HL-60 (cell line): ENCODE data around the gene PHF21B.
"Not testable (repeated sequence)": the region's sequence is repeated elsewhere in the genome, so short reads cannot be mapped to it uniquely, and the experiment has no call there.

Experiments
- DNase-seq, 2 experiments: peaks; one replicate each; pipeline ENCODE4 v3.0.0-alpha.2; 2010 to 2020; ENCODE audit warnings: low read depth in 1 of 2, low spot score in 1 of 2
- H3K27ac ChIP-seq: fragments of 250-450 bp; sonication (Bioruptor Pico); replicated peaks from 2 replicates; pipeline ENCODE4 v1.5.1; 2020; ENCODE audit warnings: mild to moderate bottlenecking, moderate library complexity
- H3K27me3 ChIP-seq: fragments of 250-450 bp; sonication (Bioruptor Pico); 2 replicates; pipeline ENCODE4 v1.5.1; 2021; ENCODE audit warnings: mild to moderate bottlenecking, moderate library complexity; ENCODE audit not compliant: insufficient read depth, poor library complexity, severe bottlenecking
- H3K4me3 ChIP-seq: replicated peaks from 2 replicates; pipeline ENCODE4 v1.5.1; 2011; ENCODE audit warnings: mild to moderate bottlenecking, control low read depth, low read length; ENCODE audit not compliant: insufficient read depth
- GABPA ChIP-seq: IDR thresholded peaks from 2 replicates; pipeline ENCODE4 v1.6.1; 2012; ENCODE audit warnings: low read depth
- POLR2AphosphoS5 ChIP-seq: IDR thresholded peaks from 2 replicates; pipeline ENCODE4 v1.6.1; 2012; ENCODE audit warnings: low read depth
- SPI1 ChIP-seq: IDR thresholded peaks from 2 replicates; pipeline ENCODE4 v1.6.1; 2012; ENCODE audit warnings: low read depth, mild to moderate bottlenecking, borderline replicate concordance
- TF ChIP-seq, protein P1 (sequence below): IDR thresholded peaks from 2 replicates; pipeline ENCODE4 v1.6.1; 2012; ENCODE audit warnings: low read depth; ENCODE audit not compliant: insufficient replicate concordance
- TF ChIP-seq, protein P2 (sequence below): IDR thresholded peaks from one replicate; pipeline ENCODE4 v1.5.1; 2011; ENCODE audit warnings: low read length, control low read depth, inconsistent platforms; ENCODE audit not compliant: insufficient read depth

PHF21B gene

GRCh38 chr22:45055936-45056335, 46.1 kb upstream of the PHF21B start:
- TF ChIP-seq SPI1 (no peak), GABPA (no peak), POLR2AphosphoS5 (no peak)
- TF ChIP-seq, protein P1, sequence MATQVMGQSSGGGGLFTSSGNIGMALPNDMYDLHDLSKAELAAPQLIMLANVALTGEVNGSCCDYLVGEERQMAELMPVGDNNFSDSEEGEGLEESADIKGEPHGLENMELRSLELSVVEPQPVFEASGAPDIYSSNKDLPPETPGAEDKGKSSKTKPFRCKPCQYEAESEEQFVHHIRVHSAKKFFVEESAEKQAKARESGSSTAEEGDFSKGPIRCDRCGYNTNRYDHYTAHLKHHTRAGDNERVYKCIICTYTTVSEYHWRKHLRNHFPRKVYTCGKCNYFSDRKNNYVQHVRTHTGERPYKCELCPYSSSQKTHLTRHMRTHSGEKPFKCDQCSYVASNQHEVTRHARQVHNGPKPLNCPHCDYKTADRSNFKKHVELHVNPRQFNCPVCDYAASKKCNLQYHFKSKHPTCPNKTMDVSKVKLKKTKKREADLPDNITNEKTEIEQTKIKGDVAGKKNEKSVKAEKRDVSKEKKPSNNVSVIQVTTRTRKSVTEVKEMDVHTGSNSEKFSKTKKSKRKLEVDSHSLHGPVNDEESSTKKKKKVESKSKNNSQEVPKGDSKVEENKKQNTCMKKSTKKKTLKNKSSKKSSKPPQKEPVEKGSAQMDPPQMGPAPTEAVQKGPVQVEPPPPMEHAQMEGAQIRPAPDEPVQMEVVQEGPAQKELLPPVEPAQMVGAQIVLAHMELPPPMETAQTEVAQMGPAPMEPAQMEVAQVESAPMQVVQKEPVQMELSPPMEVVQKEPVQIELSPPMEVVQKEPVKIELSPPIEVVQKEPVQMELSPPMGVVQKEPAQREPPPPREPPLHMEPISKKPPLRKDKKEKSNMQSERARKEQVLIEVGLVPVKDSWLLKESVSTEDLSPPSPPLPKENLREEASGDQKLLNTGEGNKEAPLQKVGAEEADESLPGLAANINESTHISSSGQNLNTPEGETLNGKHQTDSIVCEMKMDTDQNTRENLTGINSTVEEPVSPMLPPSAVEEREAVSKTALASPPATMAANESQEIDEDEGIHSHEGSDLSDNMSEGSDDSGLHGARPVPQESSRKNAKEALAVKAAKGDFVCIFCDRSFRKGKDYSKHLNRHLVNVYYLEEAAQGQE, result no peak
- TF ChIP-seq, protein P2, sequence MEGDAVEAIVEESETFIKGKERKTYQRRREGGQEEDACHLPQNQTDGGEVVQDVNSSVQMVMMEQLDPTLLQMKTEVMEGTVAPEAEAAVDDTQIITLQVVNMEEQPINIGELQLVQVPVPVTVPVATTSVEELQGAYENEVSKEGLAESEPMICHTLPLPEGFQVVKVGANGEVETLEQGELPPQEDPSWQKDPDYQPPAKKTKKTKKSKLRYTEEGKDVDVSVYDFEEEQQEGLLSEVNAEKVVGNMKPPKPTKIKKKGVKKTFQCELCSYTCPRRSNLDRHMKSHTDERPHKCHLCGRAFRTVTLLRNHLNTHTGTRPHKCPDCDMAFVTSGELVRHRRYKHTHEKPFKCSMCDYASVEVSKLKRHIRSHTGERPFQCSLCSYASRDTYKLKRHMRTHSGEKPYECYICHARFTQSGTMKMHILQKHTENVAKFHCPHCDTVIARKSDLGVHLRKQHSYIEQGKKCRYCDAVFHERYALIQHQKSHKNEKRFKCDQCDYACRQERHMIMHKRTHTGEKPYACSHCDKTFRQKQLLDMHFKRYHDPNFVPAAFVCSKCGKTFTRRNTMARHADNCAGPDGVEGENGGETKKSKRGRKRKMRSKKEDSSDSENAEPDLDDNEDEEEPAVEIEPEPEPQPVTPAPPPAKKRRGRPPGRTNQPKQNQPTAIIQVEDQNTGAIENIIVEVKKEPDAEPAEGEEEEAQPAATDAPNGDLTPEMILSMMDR, result no peak
- Histone ChIP-seq H3K4me3 (no peak overlapping the region), H3K27ac (no peak overlapping the region), H3K27me3 (peaks cover 4% of the 10 kb centered on the region)
- DNase-seq, result no peak

GRCh38 chr22:45053571-45053970, 43.8 kb upstream of the PHF21B start:
- TF ChIP-seq, protein P2, result no peak
- TF ChIP-seq GABPA (no peak), SPI1 (no peak), POLR2AphosphoS5 (no peak)
- TF ChIP-seq, protein P1, result no peak
- Histone ChIP-seq H3K27me3 (peaks cover 4% of the 10 kb centered on the region), H3K4me3 (no peak overlapping the region), H3K27ac (no peak overlapping the region)
- no peak for DNase-seq

GRCh38 chr22:45053094-45053493, 43.3 kb upstream of the PHF21B start:
- H3K4me3 ChIP-seq, result no peak overlapping the region
- TF ChIP-seq, protein P2, result no peak
- no peak for TF ChIP-seq POLR2AphosphoS5
- TF ChIP-seq, protein P1, result no peak
- no peak for TF ChIP-seq SPI1
- no peak for TF ChIP-seq GABPA
- no peak overlapping the region for H3K27ac ChIP-seq
- no peak for DNase-seq
- H3K27me3 ChIP-seq, result peaks cover 4% of the 10 kb centered on the region

DNA sequence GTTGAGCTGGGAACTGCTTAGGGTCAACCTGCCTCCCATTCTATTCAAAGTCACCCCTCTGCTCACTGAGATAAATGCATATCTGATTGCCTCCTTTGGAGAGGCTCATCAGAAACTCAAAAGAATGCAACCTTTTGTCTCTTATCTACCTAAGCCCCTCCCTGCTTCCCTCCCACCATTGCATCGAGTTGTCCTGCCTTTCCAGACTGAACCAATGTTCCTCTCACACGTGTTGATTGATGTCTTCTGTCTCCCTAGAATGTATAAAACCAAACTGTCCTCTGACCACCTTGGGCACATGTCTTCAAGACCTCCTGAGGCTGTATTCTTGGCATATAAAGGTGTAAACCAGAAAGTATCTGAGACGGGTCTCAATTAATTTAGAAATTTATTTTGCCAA, 42.9 kb upstream of the PHF21B start:
- not testable (repeated sequence) for H3K27ac ChIP-seq, H3K4me3 ChIP-seq, H3K27me3 ChIP-seq, DNase-seq
